ENCODE results near the gene TMEM219. TPM values are rescaled to one million over a fixed set of nuclear protein-coding genes. Genes with fewer than 3 reads are reported as not detected.

TMEM219 gene
- total and polyA plus RNA-seq, 12 donors = 53.0 to 105 (median 69.3) TPM

DNA sequence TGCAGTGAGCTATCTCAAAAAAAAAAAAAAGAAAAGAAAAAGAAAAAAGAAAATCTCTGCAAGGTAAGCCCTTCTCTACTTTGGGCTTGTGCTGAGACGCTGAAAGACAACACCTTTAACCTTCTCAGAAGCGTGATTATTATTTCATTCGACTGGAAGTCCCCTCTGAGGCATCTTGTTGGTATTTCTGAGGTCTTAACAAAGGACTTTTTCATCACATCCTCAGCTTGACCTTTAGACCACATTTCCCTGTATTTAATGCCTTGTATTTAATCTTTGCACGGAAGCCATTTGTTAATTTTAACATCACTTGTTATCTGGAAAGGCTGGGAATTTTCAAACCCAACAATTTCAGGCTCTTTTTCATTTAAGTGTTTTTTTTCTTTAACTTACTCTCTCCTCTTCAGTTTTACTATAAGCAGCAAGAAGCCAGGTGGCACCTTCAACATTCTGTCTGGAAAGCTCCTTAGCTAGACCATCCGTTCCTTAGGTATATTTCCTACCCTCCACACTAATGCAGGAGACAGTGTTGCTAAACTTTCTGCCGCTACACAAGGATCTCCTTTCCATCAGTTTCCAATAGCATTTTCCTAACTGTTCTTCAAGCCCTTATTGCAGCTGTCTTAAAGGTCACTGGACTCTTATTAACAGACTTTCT is 46.2 kb upstream of the TMEM219 start:
- H3K27ac ChIP-seq = peak overlapping the region in 2 of 10 donors; percentile 20 to 31
- TF ChIP-seq, protein P1, sequence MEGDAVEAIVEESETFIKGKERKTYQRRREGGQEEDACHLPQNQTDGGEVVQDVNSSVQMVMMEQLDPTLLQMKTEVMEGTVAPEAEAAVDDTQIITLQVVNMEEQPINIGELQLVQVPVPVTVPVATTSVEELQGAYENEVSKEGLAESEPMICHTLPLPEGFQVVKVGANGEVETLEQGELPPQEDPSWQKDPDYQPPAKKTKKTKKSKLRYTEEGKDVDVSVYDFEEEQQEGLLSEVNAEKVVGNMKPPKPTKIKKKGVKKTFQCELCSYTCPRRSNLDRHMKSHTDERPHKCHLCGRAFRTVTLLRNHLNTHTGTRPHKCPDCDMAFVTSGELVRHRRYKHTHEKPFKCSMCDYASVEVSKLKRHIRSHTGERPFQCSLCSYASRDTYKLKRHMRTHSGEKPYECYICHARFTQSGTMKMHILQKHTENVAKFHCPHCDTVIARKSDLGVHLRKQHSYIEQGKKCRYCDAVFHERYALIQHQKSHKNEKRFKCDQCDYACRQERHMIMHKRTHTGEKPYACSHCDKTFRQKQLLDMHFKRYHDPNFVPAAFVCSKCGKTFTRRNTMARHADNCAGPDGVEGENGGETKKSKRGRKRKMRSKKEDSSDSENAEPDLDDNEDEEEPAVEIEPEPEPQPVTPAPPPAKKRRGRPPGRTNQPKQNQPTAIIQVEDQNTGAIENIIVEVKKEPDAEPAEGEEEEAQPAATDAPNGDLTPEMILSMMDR (IDR thresholded peaks at IDR 0.05) = no peak
- H3K4me1 ChIP-seq = no peaks in the 10 kb centered on the region
- intact Hi-C loops (cut with DNase I) = no loop called here
- H3K4me3 ChIP-seq = no peak overlapping the region
- DNase-seq = no peak
- peaks cover 0 to 68% (median 15%) of the 10 kb centered on the region in 9 donors for H3K36me3 ChIP-seq
- no peak for ATAC-seq
- H3K27me3 ChIP-seq = no peaks in the 10 kb centered on the region
- H3K9me3 ChIP-seq = no peaks in the 10 kb centered on the region
- WGBS, 2 donors = 74% methylated on average over 6 of the region's 6 CpGs

DNA sequence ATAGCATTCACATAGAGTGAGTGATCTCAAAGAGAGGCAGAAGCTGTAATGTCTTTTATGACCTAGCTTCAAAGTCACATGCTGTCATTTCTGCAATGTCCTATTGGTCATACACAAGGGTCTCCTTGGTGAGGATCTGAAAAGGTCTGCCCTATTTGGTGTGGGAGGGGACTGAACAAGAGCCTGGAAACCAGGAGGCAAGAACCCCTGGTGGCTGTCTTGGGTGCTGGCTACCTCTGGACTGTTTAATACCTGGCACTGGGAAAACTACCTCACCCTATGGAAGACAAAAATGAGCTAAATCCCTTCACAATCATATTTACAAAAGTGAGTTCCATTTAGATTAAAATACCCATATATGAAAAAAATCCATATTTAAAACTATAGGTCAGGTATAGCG is 44.9 kb upstream of the TMEM219 start:
- TF ChIP-seq, protein P1 (IDR thresholded peaks at IDR 0.05) = no peak
- DNase-seq (no peak), ATAC-seq (no peak)
- no peak overlapping the region for H3K4me3 ChIP-seq
- intact Hi-C loops (cut with DNase I) = no loop called here
- no peak overlapping the region for H3K27ac ChIP-seq
- no peaks in the 10 kb centered on the region for H3K9me3 ChIP-seq
- H3K27me3 ChIP-seq = no peaks in the 10 kb centered on the region
- peaks cover 0 to 81% (median 26%) of the 10 kb centered on the region in 9 donors for H3K36me3 ChIP-seq
- WGBS, 2 donors = 98 to 100% methylated on average over 1 of the region's 1 CpG
- H3K4me1 ChIP-seq = no peaks in the 10 kb centered on the region

DNA sequence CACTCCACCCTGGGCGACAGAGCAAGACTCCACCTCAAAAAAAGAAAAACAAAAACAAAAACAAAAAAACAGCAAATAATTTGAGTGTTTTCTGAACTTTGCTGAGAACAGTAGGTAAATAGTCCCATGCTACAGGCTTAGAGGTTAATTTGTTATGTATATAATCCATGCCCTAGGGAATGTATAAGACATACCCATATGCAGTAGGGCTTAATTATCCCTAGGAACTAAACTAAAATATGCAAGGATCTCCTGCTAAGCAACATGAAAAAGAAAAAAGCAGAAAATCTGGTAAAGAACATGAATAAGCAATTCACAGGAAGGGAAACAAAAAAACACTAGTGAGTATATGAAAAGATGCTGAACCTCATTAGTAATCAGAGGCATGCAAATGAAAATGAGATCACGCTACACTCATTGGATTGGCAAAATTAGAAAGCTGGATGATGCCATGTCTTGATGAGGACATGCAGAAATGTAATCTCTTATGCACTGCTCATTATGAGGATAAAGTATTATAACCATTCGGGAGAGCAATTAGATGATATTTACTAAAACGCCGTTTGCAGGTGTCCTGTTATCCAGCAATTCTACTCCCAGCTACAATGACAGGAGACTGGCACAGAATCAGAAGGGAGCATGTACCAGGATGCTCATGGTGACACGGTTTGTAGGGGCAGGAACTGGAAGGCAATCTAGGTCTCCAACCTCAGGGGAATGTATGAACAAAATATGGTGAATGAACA is 41.4 kb upstream of the TMEM219 start:
- ATAC-seq = no peak
- H3K36me3 ChIP-seq = peaks cover 0 to 77% (median 30%) of the 10 kb centered on the region in 9 donors
- no peak overlapping the region for H3K4me3 ChIP-seq
- H3K4me1 ChIP-seq = peaks cover 0 to 18% (median 12%) of the 10 kb centered on the region in 9 donors
- H3K9me3 ChIP-seq = no peaks in the 10 kb centered on the region
- WGBS, 2 donors = 78 to 84% methylated on average over 6 of the region's 6 CpGs
- no peak for DNase-seq
- no peaks in the 10 kb centered on the region for H3K27me3 ChIP-seq
- intact Hi-C loops (cut with DNase I) = loop anchor here in 5 of 10 donors (10.0 kb wide), 3 partner anchors 54 to 84 kb away; partner anchors contain the start of genes HIRIP3 (in 1 of the 5), INO80E (in 1 of the 5) and TAOK2 (in 1 of the 5)
- no peak overlapping the region for H3K27ac ChIP-seq
- TF ChIP-seq, protein P1 (IDR thresholded peaks at IDR 0.05) = no peak

DNA sequence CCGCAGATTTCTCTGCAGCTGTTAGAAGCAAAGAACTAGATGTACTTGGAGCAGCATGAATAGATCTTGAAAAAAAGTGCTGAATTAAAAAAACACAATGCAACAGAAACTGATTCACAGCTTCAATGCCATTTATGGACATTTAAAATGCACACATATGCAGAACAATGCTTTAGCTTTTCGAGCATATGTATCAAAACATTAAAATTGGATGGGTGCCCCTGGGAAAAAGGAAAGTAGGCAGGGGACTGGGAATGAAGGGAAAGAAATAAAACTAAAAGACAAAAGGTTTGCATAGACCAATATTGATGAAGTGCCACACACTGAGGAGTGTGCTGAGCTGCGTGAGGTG is 40.9 kb upstream of the TMEM219 start:
- Histone ChIP-seq H3K36me3 (peaks cover 0 to 76% (median 30%) of the 10 kb centered on the region in 9 donors), H3K4me3 (no peak overlapping the region), H3K4me1 (peaks cover 0 to 18% (median 13%) of the 10 kb centered on the region in 9 donors), H3K27ac (no peak overlapping the region), H3K27me3 (no peaks in the 10 kb centered on the region), H3K9me3 (no peaks in the 10 kb centered on the region)
- TF ChIP-seq, protein P1 (IDR thresholded peaks at IDR 0.05) = no peak
- no peak for ATAC-seq
- 65 to 86% methylated on average over 3 of the region's 3 CpGs for WGBS, 2 donors
- no peak for DNase-seq
- intact Hi-C loops (cut with DNase I) = loop anchor here in 5 of 10 donors (10.0 kb wide), 3 partner anchors 54 to 84 kb away; partner anchors contain the start of genes HIRIP3 (in 1 of the 5), INO80E (in 1 of the 5) and TAOK2 (in 1 of the 5)
